Measurements from ENCODE around the gene COX20. TPM values are rescaled to one million over a fixed set of nuclear protein-coding genes. Genes with fewer than 3 reads are reported as not detected.
"Not testable (repeated sequence)": the region's sequence is repeated elsewhere in the genome, so short reads cannot be mapped to it uniquely, and the experiment has no call there.

COX20 gene
- total and polyA plus RNA-seq, 10 of the 15 experiments (the other 5 are each of a cell fraction or from before 2014, with no cell fraction given) = 22.8 to 112 (median 52.7) TPM

DNA sequence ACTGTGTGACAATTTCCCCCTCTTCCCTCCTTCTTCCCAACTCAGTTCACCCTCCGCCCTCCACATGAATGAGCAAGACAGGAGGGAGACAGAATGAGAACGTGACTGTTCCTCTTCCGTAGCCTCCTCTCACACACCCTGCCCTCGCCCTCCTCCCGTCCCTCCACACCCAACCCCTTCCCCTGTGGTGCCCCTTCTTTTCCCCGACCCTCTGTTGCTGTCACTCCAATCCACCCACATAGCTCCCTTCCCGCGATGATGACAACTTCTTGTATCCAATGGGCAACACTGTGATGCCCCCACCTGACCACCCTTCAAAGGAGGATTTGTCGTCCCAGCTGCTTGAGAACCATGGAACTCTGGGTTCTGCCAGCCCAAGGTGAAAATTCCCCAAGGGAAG is 41.4 kb upstream of the COX20 start:
- intact Hi-C loops (cut with micrococcal nuclease; ENCODE audit: unreplicated experiment) = no loop called here
- H3K4me2 ChIP-seq (ENCODE audit: control insufficient read depth, insufficient read depth) = no peak overlapping the region
- WGBS (ENCODE audit: insufficient coverage, insufficient replicate concordance, low lambda C conversion rate, missing lambda C conversion rate) = 65% methylated on average over 9 of the region's 9 CpGs
- FAIRE-seq = no peak
- no peak for ATAC-seq
- in situ Hi-C loops (cut with MboI) = no loop called here
- no peaks in the 10 kb centered on the region for H3K4me1 ChIP-seq (ENCODE audit: control insufficient read depth, insufficient read depth, low read length)
- no peak overlapping the region for H3K27ac ChIP-seq (ENCODE audit: control insufficient read depth, insufficient read depth)
- RAD21 ChIA-PET (ENCODE audit: unreplicated experiment) = interaction anchor here (1.7 kb wide), 1 partner anchor 248 kb away, joined by 5 read pairs; no protein-coding TSS in a partner anchor
- no peaks in the 10 kb centered on the region for H3K36me3 ChIP-seq (ENCODE audit: control insufficient read depth in 2 of 2, insufficient read depth in 2 of 2, low read length in 1 of 2)
- DNase-seq (ENCODE audit: low read depth, low spot score) = no peak
- POLR2A ChIA-PET = no interaction called here
- H3K9me3 ChIP-seq (replicated peaks; ENCODE audit: control insufficient read depth, insufficient read depth, low read length) = no peaks in the 10 kb centered on the region
- SMC1A ChIA-PET (ENCODE audit: uncharacterized antibody, unreplicated experiment) = interaction anchor here (1.0 kb wide), 1 partner anchor 194 kb away, joined by 3 read pairs; no protein-coding TSS in a partner anchor
- H3K27me3 ChIP-seq (replicated peaks in 1 of 2; ENCODE audit: control insufficient read depth in 2 of 2, insufficient read depth in 2 of 2, low read length in 1 of 2) = no peaks in the 10 kb centered on the region; a peak in 2 of 4 replicates
- H3K4me3 ChIP-seq = no peak overlapping the region
- CTCF ChIA-PET = interaction anchor here (9.6 kb wide), 1 partner anchor 190 kb away, joined by 169 read pairs; no protein-coding TSS in a partner anchor
- no TSS peak for BruUV-seq (replicated peaks)
- H4K20me1 ChIP-seq (ENCODE audit: control insufficient read depth, insufficient read depth) = no peaks in the 10 kb centered on the region
- no peak overlapping the region for H3K9ac ChIP-seq (ENCODE audit: control insufficient read depth, insufficient read depth, low read length)
- H3K79me2 ChIP-seq (ENCODE audit: control insufficient read depth, insufficient read depth, low read length) = no peaks in the 10 kb centered on the region
- TF ChIP-seq MEF2A (IDR thresholded peaks at IDR 0.05; ENCODE audit: insufficient read depth, low read depth, low read length) (no peak), TAF1 (IDR thresholded peaks at IDR 0.05; ENCODE audit: borderline replicate concordance, low read depth, low read length) (no peak), MXI1 (IDR thresholded peaks at IDR 0.05; ENCODE audit: low read depth, low read length) (no peak), CBX3 (IDR thresholded peaks at IDR 0.05; ENCODE audit: borderline replicate concordance, low read depth) (no peak), IRF4 (IDR thresholded peaks at IDR 0.05; ENCODE audit: low read depth, low read length) (no peak), RAD51 (IDR thresholded peaks at IDR 0.05) (no peak), WRNIP1 (IDR thresholded peaks at IDR 0.05; ENCODE audit: borderline replicate concordance, low read depth, low read length) (no peak), TCF3 (IDR thresholded peaks at IDR 0.05; ENCODE audit: borderline replicate concordance, insufficient read depth, low read depth, low read length) (no peak), PML (IDR thresholded peaks at IDR 0.05; ENCODE audit: low read length) (no peak), RB1 (IDR thresholded peaks at IDR 0.05; ENCODE audit: borderline replicate concordance) (no peak), ZNF274 (IDR thresholded peaks at IDR 0.05; ENCODE audit: insufficient read depth, insufficient read length) (no peak), NR2F1 (conservative IDR thresholded peaks at IDR 0.05) (no peak)
- H2AFZ ChIP-seq (ENCODE audit: control insufficient read depth, low read depth, low read length) = no peak overlapping the region

- H3K27me3 ChIP-seq (replicated peaks in 1 of 2; ENCODE audit: control insufficient read depth in 2 of 2, insufficient read depth in 2 of 2, low read length in 1 of 2); H2AFZ ChIP-seq (ENCODE audit: control insufficient read depth, low read depth, low read length); H3K4me3 ChIP-seq; H3K27ac ChIP-seq (ENCODE audit: control insufficient read depth, insufficient read depth); ATAC-seq; H4K20me1 ChIP-seq (ENCODE audit: control insufficient read depth, insufficient read depth); POLR2A ChIA-PET; H3K36me3 ChIP-seq (ENCODE audit: control insufficient read depth in 2 of 2, insufficient read depth in 2 of 2, low read length in 1 of 2); H3K4me1 ChIP-seq (ENCODE audit: control insufficient read depth, insufficient read depth, low read length); intact Hi-C loops (cut with micrococcal nuclease; ENCODE audit: unreplicated experiment); FAIRE-seq; DNase-seq (ENCODE audit: low read depth, low spot score); H3K79me2 ChIP-seq (ENCODE audit: control insufficient read depth, insufficient read depth, low read length); BruUV-seq (replicated peaks); in situ Hi-C loops (cut with MboI); H3K9ac ChIP-seq (ENCODE audit: control insufficient read depth, insufficient read depth, low read length); H3K9me3 ChIP-seq (replicated peaks; ENCODE audit: control insufficient read depth, insufficient read depth, low read length); H3K4me2 ChIP-seq (ENCODE audit: control insufficient read depth, insufficient read depth): not testable (repeated sequence)
- ChIA-PET RAD21 (ENCODE audit: unreplicated experiment) (interaction anchor here (1.7 to 4.1 kb wide), 2 partner anchors 191 to 248 kb away, joined by 5 to 47 read pairs; no protein-coding TSS in a partner anchor), CTCF (interaction anchor here (1.0 to 10.3 kb wide), 3 partner anchors 191 to 248 kb away, joined by 3 to 239 read pairs (median 169); no protein-coding TSS in a partner anchor), SMC1A (ENCODE audit: uncharacterized antibody, unreplicated experiment) (interaction anchor here (4.6 to 4.9 kb wide), 2 partner anchors 190 to 248 kb away, joined by 30 to 46 read pairs; no protein-coding TSS in a partner anchor)
- 21% methylated on average over 6 of the region's 6 CpGs for WGBS (ENCODE audit: insufficient coverage, insufficient replicate concordance, low lambda C conversion rate, missing lambda C conversion rate)
These were observed 40.9 kb upstream of the COX20 start for GRCh38 chr1:244794516-244794915.
